GDM1 (cell line): Measurements from ENCODE around the gene IFT172.
A peak's percentile ranks its signal among the peaks of the same experiment; 100 is the strongest.
"Not testable (repeated sequence)": the region's sequence is repeated elsewhere in the genome, so short reads cannot be mapped to it uniquely, and the experiment has no call there.

Experiments used
- DNase-seq: peaks from one replicate; lab custom pipeline; 2025; lab: John Stamatoyannopoulos, UW

The IFT172 gene

DNA sequence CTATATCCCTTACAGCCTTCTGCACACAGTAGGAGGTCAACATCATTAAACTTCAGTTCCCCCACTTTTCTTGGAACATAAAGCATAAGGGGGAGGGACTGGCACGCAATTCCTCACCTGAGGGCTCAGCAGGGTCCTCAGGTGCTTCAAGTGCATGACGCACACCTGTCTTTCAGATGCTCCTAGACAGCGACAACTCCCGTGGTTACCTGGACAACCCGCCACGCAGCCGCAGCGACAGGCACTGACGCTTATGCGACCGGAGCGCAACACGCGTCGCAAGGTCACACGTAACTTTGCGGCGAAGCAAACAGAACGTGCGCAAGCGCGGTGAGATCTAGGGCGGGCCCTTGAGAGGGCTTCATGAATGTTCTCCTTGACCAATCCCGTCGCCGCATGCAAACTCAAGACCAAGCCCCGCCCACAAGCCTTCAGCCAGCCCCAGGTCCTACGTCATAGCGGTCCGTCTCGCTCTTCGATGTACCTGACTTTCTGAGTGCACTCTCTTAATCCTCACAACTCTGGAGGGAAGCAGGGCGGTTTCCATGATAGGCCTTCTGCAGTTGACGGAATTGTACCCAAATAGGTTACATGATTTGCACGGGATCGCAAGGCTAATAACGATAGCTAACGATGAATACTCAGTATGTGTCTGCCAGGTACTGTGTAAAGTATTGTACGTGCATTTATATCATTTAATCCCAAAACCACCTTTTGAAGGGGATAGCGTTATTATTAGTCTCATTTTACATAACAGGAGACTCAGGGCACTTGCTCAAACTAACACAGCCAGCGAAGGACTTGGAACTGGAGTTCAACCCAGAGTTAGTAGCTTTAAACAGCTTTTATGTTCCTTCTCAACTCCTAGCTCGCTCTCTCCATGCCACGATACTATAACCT lies at the start of gene IFT172:
IFT172 (minus strand) TSS at position 246 of the 900 bp plus-strand sequence; CDS start at position 156, 90 bp downstream.
- DNase-seq, result peak; percentile 90

GRCh38 chr2:27538839-27539450 lies 49.4 kb upstream of the IFT172 start:
- not testable (repeated sequence) for DNase-seq

- no peak for DNase-seq
Measured at GRCh38 chr2:27537287-27537686, 47.7 kb upstream of the IFT172 start.

DNA sequence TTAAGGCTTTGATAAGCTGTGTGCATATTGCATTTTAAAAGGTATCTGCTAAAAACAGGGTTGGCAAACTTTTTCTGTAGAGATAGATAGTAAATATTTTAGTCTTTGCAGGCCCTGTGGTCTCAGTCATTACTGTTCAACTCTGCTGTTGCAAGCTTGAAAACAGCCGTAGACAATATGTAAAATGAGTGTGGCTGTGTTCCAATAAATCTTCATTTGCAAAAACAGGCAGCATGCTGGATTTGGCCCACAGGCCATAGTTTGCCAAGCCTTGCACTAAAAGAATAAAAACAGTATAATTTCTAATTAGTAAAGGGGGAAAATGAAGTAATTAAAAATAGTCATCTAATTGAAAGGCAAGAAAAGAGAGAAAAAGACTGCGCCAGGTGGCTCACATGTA lies 42.4 kb upstream of the IFT172 start:
- no peak for DNase-seq

DNA sequence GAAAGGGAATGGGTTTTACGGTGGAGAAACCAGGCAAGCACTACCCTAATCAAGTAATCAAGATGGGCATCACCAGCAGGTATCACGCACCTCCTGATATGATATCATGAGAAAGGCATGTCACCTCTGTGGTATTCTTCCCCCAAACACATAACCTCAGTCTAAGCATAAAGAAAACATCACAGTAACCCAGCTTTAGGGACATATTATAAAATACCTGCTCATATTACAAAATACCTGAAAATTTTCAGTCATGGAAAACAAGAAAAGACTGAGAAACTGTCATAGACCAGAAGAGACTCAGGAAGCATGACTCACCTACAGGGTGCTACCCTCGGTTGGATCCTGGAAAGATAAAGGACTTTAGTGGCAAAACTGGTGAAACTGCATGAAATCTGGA lies 37.6 kb upstream of the IFT172 start:
- no peak for DNase-seq

- DNase-seq, result no peak
Measured at GRCh38 chr2:27522400-27522945, 32.9 kb upstream of the IFT172 start.

DNA sequence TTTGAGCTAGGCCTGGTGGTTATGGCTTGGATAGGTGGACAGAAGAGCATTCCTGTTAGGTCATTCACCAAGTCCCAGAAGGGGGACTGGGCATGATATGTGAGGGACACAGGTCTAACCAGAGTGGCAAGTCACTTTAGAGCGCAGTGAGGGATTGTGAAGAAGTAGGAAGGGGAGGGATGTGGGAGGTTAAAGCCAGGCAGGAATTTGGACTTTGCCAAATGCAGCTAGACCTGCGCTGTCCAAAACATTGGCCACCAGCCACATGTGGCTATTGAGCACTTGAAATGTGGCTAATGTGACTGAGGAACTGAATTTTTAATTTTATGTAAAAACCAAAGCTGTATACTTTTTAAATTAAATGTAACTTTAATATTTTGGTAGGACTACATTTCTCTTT lies 30.8 kb upstream of the IFT172 start:
- DNase-seq, result no peak

DNA sequence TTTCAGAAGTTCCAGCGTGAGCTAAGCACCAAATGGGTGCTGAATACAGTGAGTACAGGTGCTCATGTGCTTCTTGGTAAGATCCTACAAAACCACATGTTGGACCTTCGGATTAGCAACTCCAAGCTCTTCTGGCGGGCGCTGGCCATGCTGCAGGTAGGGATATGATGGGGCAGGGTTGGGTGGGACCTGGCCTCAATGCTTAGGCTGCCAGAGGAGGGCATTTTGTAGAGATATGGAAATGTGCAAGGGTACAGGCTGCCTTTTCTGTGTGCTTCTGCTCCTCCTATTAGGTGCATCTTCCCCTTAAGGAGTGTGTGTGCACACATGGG lies 29.2 kb upstream of the IFT172 start:
- no peak for DNase-seq

DNA sequence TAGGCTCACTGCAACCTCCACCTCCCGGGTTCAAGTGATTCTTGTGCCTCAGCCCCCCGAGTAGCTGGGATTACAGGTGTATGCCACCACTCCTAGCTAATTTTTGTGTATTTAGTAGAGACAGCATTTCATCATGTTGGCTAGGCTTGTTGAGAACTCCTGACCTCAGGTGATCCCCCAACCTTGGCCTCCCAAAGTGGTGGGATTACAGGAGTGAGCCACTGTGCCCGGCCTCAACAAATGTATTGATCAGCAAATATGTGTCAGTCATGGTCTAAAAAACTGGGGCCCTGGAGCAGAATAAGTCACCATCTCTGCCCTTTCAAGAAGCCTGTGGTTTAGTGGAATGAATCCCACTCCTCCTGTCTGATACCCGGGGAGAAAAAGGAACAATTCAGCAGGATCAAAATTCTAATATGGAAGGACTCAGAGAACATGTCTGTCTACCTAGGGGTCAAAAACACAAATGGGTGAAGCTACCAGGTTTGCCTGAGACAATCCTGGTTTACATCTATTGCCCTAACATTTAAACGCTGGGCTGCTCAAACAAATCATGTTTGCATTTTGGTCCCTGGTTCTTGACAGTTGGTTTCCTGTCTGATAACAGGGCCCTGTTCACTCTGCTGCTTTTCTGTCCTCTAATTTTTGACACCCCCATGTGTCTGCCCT lies 28.7 kb upstream of the IFT172 start:
- no peak for DNase-seq

DNA sequence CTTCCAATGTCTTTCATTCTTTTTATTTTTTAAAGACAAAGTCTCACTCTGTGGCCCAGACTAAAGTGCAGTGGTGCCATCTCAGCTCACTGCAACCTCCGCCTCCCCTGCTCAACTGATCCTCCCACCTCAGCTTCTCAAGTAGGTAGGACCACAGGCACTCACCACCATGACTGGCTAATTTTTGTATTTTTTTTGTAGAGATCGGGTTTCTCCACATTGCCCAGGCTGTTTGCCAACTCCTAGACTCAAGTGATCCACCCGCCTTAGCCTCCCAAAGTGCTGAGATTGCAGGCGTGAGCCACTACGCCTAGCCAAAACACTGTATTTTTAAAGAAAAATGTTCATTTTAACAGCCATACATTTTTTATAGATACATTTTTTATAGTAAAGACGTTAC lies 19.8 kb upstream of the IFT172 start:
- DNase-seq, result no peak

GRCh38 chr2:27507293-27507692 lies 17.8 kb upstream of the IFT172 start:
- DNase-seq, result no peak

GRCh38 chr2:27506587-27506986 lies 17.0 kb upstream of the IFT172 start:
- no peak for DNase-seq

GRCh38 chr2:27502142-27502541 lies 12.6 kb upstream of the IFT172 start:
- no peak for DNase-seq

GRCh38 chr2:27501042-27501441 lies 11.5 kb upstream of the IFT172 start:
- no peak for DNase-seq

DNA sequence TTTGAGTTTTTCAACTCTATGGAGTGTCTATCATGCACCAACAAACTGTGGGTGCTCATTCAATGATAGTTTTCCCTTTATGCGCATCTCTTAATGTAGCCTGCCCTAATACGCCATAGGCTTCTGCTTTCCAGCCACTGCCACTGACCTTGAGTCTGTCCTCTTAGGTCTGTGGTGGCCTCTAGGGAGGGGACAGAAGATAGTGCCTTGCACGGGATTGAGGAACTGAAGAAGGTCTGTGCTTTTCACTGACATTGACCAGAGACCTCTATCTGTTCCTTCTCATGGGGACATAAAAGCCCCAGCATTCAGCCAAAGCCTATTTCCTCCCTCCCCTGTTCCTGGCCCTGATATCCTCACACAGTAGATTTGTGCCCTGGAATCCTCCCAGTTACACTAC lies 9.4 kb upstream of the IFT172 start:
- no peak for DNase-seq

GRCh38 chr2:27497288-27497627 lies 7.7 kb upstream of the IFT172 start:
- DNase-seq, result no peak

GRCh38 chr2:27496357-27497287 lies 7.1 kb upstream of the IFT172 start, which contains the start of gene GCKR:
Gene GCKR, plus strand, starts transcription at chr2:27496839. Its CDS starts 66 bp downstream, at chr2:27496905.
- DNase-seq, result no peak

DNA sequence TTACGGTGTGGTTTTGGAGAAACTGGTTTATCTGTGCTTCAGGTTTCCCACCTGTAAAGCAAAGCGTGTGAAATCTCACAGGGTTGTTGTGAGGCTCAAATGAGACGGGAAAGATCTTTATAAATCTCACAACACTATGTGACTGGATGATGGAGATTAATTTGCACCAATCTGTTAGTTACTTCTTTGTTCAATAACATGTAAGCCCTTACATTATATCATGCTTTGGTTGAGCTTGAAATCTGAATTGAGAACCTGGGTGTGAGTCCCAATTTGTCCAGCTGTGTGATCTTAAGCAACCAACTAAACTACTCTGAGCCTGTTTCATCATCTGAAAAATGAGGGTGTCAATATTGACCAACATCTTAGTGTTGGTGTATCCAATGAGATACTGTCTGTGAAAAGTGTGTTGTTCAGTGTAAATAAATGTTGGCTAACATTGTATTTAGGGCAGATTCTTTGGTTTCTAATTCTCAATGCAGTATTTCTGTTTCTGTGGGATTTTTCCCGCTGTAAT lies 6.4 kb upstream of the IFT172 start:
- no peak for DNase-seq

- DNase-seq, result no peak
Measured at GRCh38 chr2:27494944-27495554, 5.5 kb upstream of the IFT172 start, which contains the start of gene FNDC4. Gene FNDC4, minus strand, starts transcription at chr2:27495200. Its CDS starts 521 bp downstream, at chr2:27494679.

DNA sequence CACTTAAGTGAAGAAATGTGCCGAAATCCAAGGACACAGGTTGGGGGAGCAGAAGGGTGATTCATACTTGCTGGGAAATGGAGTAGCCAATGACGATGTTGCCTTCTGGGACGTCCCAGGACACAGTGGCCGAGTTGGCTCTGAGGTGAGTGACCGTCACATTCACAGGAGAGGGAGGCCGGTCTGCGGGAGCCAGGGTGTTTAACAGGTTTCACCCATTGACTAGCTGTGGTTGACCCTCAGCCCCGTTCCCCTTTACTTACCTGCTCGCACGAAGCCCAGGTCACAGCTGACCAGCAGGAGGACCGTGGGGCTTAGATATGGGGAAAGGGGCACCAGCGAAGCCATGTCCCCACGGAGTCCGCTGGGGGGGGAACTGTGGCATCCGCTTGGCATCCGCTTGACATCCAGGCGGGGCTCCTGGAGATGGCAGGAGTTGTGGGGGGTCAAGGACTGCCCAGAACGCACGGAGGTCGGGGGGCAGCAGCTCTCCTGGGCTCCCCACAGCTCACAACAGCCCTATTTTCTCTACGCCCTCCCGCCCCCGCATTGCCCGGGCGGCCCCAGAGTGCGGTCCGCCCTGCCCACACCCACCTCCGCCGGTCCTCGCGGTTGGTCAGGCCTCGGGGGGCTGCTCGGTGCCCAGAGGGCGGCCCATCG lies 4.9 kb upstream of the IFT172 start:
- no peak for DNase-seq
